Measurements from ENCODE around the gene ANO9. TPM values are rescaled to one million over a fixed set of nuclear protein-coding genes. Genes with fewer than 3 reads are reported as not detected.
"Not testable (repeated sequence)": the region's sequence is repeated elsewhere in the genome, so short reads cannot be mapped to it uniquely, and the experiment has no call there.

The ANO9 gene
- total RNA-seq, 8 experiments from 2014 or later = 0.11 to 4.3 (median 0.60) TPM; not detected in 1

DNA sequence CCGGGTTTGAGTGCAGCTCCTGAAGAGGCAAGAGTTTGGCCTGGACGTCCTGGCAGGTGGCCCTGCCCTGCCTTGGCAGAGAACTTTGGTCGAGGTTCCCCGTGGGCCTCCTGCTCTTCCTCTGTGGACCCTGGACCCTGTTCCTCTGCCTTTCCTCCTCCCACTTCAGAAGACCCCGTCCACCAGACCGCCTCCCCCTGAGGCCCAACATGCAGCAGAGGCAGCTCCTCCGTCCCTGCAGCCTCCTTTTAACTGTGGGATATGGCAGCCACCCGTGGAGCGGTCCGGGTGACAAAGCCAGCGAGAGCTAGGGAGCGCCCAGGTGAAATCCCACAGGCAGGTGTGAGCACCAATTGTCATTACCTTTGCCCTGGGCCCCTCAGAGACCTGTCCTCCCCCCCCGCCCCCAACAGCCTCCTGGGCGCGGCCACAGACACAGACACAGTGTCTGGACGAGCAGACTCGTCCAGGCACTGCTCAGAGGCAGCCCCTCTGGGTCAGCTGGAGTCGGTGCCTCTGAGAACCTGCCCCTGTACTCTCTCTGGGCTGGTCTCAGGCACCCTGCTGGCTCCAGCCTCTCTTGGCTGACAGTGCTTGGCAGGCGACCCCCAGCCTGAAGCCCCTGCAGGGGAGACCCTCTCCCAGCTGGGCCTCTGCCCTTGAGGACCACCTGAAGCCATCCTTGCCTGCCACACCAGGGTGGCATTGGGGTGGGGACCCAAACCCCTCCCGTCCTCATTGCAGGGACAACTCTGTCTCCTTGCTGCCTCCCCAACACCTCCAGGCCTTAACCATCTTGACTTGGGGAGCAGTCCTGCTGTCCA, 4.2 kb upstream of the ANO9 start:
- 8 to 100% (median 53%) methylated on average over 1 to 5 of the region's 20 CpGs; no CpG with 5 or more reads in 1 of the 10 experiments for WGBS, 10 experiments
- ATAC-seq (replicated peaks in 6 of 8) = no peak
- Histone ChIP-seq H3K27ac (no peak overlapping the region), H3K4me3 (no peak overlapping the region), H3K4me1 (replicated peaks in 1 of 2) (peaks cover 12 to 24% of the 10 kb centered on the region in 2 donors)
- in situ Hi-C loops (cut with MboI; ENCODE audit: low pct_unique_long_range_greater_than_20kb in 2 of 9, low sequenced_read_pairs in 9 of 9, unreplicated experiment in 9 of 9) = no loop called here

DNA sequence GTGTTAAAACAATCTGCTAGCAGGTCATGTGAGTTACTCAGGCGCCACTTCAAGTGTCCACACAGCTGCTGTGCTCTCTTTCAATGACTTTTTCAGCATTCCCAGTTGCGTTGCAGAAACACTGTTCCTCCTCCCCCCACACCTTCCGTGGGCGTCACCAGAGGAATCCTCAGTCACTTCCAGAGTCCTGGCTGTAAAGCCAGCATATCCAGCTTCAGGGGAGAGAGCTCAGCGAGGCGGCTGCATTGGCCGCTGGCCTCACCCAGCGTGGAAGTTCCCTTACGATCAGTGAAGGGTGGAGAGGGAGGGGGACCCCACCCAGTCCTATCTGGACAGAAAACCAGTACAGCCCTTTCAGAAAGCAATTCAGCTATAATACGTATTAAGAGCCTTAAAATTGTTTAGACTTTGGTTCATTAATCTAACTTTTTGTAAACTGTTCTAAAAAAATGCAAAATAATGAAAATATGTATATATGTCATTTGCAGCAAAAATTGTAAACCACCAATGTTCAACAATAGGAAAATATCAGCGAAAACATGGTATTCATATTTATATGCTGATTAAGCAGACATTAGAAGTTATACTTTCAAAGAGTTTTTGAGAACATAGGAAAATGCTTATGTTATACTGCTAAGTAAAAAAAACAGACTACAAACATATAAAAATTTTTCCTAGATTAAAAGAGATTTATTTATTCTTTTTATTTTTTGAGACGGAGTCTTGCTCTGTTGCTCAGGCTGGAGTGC, 2.8 kb upstream of the ANO9 start:
- in situ Hi-C loops (cut with MboI; ENCODE audit: low pct_unique_long_range_greater_than_20kb in 2 of 9, low sequenced_read_pairs in 9 of 9, unreplicated experiment in 9 of 9) = no loop called here
- Histone ChIP-seq H3K4me3 (no peak overlapping the region), H3K27ac (no peak overlapping the region), H3K4me1 (replicated peaks in 1 of 2) (peaks cover 12 to 24% of the 10 kb centered on the region in 2 donors)
- WGBS, 10 experiments = 17 to 100% (median 62%) methylated on average over 1 to 9 of the region's 12 CpGs
- peak in 3 of 8 experiments; percentile 2 to 64 (median 59) for ATAC-seq (replicated peaks in 6 of 8)

DNA sequence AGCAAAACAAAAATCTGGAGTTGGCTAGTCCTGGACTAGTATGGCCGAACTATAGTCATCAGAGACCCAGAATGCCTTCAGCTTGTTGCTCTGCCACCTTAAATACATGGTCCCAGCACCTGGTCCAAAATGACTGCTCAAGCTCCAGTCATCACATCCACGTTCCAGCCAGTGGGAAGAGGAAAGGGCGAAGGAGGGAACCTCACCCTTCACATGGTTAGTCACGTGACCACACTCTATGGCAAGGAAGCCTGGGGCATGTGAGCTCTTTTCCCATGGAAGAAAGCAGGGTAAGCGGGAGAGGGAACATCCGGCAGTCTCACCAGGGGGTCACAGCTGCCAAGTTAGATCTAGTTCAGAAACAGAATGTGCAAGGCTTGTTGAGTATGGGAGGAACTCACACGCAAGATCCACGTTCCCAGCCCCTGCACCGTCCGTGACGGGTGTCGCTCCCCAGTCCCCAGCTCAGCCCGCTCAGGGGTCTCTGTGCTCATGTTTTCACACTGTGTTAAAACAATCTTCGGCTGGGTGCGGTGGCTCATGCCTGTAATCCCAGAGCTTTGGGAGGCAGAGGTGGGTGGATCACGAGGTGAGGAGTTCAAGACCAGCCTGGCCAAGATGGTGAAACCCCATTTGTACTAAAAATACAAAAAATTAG, 1.9 kb upstream of the ANO9 start:
- Histone ChIP-seq H3K27ac (no peak overlapping the region), H3K4me1 (replicated peaks in 1 of 2) (peaks cover 3 to 16% of the 10 kb centered on the region in 2 donors), H3K4me3 (no peak overlapping the region)
- ATAC-seq (replicated peaks in 6 of 8) = no peak
- in situ Hi-C loops (cut with MboI; ENCODE audit: low pct_unique_long_range_greater_than_20kb in 2 of 9, low sequenced_read_pairs in 9 of 9, unreplicated experiment in 9 of 9) = no loop called here
- 38 to 100% (median 80%) methylated on average over 1 to 11 of the region's 16 CpGs; no CpG with 5 or more reads in 3 of the 10 experiments for WGBS, 10 experiments

DNA sequence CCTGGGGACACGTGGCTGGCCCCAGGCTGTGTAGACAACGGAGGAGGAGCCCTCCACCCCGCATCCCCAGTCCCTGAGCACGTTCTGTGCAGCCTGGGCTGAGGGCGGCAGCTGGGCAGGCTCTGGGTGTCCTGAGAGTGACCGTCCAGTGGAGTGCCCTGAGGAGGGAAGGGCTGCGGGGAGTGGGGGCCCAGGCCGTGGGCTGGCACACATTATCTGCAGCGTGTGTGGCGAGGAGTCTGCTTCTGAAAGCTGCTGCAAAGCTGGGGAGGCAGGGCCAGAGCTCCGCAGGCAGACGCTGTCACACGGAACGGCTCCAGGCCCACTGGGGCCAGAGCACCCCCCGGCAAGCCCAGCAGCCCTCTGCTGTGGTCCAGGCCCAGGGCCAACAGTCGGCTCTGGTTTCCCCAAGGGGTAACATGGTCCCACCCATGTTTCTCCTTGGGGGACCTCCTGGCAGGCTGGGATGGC, 835 bp upstream of the ANO9 start:
- Histone ChIP-seq H3K4me1 (replicated peaks in 1 of 2) (peaks cover 2 to 14% of the 10 kb centered on the region in 2 donors), H3K27ac (no peak overlapping the region), H3K4me3 (no peak overlapping the region)
- in situ Hi-C loops (cut with MboI; ENCODE audit: low pct_unique_long_range_greater_than_20kb in 2 of 9, low sequenced_read_pairs in 9 of 9, unreplicated experiment in 9 of 9) = no loop called here
- peak in 5 of 8 experiments; percentile 39 to 78 (median 48) for ATAC-seq (replicated peaks in 6 of 8)
- WGBS, 10 experiments = 0 to 100% (median 63%) methylated on average over 1 to 5 of the region's 16 CpGs; no CpG with 5 or more reads in 6 of the 10 experiments

DNA sequence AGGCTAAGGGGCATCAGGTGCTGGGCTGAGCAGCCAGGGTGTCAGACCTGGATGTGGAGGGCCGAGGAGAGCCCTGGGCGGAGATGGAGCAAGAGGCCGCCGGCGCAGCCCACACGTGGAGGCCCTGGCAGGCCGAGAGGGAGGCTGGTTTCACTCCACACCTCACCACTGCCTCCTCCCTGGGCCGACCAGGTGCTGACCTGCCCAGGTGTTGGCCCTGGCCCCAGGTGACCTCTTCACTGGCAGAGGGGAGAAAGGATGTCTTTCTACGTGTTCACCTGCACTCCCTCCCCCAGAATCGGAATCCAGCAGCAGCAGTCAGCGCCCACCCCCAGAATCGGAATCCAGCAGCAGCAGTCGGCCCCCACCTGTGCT, 781 bp downstream of the ANO9 start:
- in situ Hi-C loops (cut with MboI; ENCODE audit: low pct_unique_long_range_greater_than_20kb in 2 of 9, low sequenced_read_pairs in 9 of 9, unreplicated experiment in 9 of 9) = no loop called here
- H3K4me3 ChIP-seq = no peak overlapping the region
- H3K4me1 ChIP-seq (replicated peaks in 1 of 2) = peaks cover 0 to 11% of the 10 kb centered on the region in 2 donors
- H3K27ac ChIP-seq = no peak overlapping the region
- 14 to 20% methylated on average over 1 of the region's 13 CpGs; no CpG with 5 or more reads in 8 of the 10 experiments for WGBS, 10 experiments
- ATAC-seq (replicated peaks in 6 of 8) = no peak

DNA sequence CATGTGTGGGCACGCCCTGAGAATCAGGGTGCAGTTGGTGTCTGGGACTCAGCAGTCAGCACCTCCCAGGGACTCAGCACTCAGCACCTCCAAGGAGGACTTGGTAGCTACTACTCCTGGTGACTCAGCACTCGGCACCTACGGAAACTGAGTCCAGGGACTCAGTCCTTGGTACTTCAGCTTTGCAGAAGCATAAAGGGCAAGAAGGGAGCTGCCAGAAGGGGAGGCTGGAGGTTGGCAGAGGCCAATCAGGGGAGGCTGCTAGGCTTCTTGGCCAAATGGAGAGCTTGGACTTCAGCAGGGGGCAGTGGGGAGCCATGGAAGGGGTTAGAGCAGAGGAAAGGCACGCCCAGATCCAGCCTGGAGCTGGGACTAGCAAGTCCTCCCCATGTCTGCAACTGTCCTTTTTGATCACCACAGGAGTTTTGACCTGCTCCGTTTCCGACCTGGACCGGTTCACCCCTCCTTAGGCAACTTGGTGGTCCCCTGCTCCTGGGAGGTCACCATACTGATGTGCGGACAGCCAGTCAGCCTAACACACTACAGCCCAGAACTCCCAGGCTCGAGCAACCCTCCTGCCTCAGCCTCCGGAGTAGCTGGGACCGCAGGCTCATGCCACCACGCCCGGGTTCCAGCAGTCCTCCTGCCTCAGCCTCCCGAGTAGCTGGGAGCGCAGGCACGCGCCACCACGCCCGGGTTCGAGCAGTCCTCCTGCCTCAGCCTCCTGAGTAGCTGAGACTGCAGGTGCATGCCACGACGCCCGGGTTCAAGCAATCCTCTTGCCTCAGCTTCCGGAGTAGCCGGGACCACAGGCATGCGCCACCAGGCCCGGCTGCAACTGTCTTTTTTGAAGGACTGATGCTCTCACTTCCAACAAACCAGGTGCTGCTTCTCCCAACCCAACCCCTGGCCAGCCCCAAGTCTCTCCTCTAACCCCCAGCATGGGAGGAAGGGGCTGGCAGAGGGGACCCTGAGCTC, 1.5 kb downstream of the ANO9 start:
- in situ Hi-C loops (cut with MboI; ENCODE audit: low pct_unique_long_range_greater_than_20kb in 2 of 9, low sequenced_read_pairs in 9 of 9, unreplicated experiment in 9 of 9) = no loop called here
- H3K4me3 ChIP-seq = no peak overlapping the region
- H3K27ac ChIP-seq = no peak overlapping the region
- H3K4me1 ChIP-seq (replicated peaks in 1 of 2) = peaks cover 0 to 11% of the 10 kb centered on the region in 2 donors
- WGBS, 10 experiments = 80 to 100% (median 89%) methylated on average over 2 to 17 of the region's 27 CpGs; no CpG with 5 or more reads in 3 of the 10 experiments
- peak in 1 of 8 experiments; percentile 20 for ATAC-seq (replicated peaks in 6 of 8)

DNA sequence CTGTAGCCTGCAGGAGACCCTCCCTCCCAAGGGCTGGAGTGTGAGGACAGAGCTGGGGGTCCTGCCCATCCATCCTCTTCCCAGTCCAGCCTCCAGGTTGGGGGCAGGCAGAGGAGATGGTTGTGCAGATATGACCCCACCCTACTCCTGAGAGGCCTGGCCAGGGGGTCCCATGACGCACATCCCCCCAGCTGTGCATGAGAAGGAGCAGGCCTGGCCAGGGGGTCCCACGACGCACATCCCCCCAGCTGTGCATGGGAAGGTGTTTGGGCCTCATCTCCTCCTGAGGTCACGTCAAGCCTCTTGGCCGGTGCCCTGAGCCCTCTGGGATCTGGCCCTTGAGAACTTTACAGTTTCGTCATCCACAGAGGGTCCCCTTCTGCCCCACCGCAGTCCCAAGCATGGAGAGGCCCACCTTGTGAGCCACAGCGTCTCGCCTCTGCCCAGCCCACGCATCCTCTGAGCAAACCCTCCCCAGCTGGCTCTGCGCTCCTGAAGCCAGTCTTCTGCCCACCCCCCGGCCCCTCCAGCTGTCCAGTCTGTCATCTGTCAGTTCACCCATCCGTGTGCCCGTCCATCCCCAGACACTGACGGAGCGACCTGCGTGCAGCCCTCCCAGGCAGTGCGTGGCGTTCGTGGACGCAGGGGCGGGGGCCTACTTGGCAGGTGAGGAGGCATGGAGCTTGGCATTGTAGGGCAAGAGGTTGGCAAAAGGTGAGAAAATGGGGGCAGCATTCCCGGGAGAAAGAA, 2.3 kb downstream of the ANO9 start:
- H3K4me1 ChIP-seq (replicated peaks in 1 of 2) = peaks cover 0 to 11% of the 10 kb centered on the region in 2 donors
- no peak overlapping the region for H3K4me3 ChIP-seq
- no peak for ATAC-seq (replicated peaks in 6 of 8)
- in situ Hi-C loops (cut with MboI; ENCODE audit: low pct_unique_long_range_greater_than_20kb in 2 of 9, low sequenced_read_pairs in 9 of 9, unreplicated experiment in 9 of 9) = no loop called here
- 20 to 100% (median 86%) methylated on average over 1 to 6 of the region's 23 CpGs; no CpG with 5 or more reads in 2 of the 10 experiments for WGBS, 10 experiments
- no peak overlapping the region for H3K27ac ChIP-seq

DNA sequence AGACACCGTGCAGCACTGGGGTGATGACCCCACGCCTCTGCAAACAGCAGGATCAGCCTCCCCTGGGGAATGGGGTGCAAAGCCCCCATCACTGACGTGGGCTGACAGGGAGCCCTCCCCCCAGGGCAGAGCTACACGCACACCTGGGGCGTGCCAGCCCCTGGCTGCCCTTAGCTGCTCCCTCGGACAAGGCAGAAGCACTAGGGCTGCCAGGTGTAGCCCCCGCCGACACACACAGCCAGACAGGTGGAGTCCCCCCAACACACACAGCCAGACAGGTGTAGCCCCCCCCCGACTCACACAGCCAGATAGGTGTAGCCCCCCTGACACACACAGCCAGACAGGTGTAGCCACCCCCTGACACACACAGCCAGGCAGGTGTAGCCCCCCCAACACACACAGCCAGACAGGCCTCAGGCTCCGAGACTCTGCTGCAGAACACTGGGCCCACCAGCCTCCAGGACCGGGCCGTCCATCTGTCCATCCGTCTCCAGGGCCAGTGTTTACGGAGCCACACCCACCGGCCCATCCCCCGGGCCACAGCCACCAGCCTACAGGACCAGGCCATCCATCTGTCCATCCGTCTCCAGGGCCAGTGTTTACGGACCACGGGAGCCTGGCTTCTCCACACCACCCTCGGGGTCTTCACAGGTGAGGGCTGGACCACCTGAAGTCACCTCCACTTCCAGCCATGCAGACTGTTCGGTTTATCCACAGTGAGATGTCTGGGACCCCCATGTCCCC, 3.5 kb downstream of the ANO9 start:
- H3K27ac ChIP-seq = no peak overlapping the region
- WGBS, 10 experiments = 55 to 88% methylated on average over 3 to 5 of the region's 21 CpGs; no CpG with 5 or more reads in 8 of the 10 experiments
- peaks cover 0 to 11% of the 10 kb centered on the region in 2 donors for H3K4me1 ChIP-seq (replicated peaks in 1 of 2)
- ATAC-seq (replicated peaks in 6 of 8) = no peak
- H3K4me3 ChIP-seq = no peak overlapping the region
- in situ Hi-C loops (cut with MboI; ENCODE audit: low pct_unique_long_range_greater_than_20kb in 2 of 9, low sequenced_read_pairs in 9 of 9, unreplicated experiment in 9 of 9) = no loop called here

DNA sequence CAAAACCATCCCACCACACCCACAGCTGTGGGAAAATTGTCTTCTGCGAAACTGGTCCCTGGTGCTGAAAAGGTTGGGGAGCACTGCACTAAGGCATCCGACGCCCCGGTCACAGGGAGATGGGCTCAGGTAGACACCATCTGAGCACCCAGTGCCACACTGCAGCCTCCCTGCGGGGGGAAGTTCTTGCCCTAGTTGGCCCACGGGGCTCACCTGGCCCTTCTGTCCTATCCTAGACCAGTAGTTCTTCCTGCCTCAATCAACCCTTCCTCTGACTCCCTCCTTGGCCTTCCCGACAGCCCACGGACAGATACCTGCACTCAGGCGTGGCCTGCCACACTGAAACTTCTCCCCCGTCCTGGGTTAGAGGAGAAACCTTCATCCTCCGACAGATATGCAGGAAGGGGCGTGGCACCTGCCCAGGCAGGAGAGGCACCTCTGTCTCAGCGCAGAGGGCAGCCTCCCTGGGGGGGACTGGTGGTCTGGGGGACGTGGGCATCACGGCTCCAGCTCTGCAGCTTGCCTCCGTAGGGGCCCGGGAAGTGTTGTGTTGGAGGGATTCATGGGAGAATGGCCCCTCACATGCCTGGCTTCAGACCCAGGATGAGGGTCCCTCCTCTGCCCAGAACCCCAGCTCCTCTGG, 4.5 kb downstream of the ANO9 start:
- Histone ChIP-seq H3K4me1 (replicated peaks in 1 of 2) (peaks cover 0 to 5% of the 10 kb centered on the region in 2 donors), H3K4me3 (no peak overlapping the region), H3K27ac (no peak overlapping the region)
- WGBS, 10 experiments = 50 to 100% (median 87%) methylated on average over 1 to 6 of the region's 17 CpGs; no CpG with 5 or more reads in 5 of the 10 experiments
- in situ Hi-C loops (cut with MboI; ENCODE audit: low pct_unique_long_range_greater_than_20kb in 2 of 9, low sequenced_read_pairs in 9 of 9, unreplicated experiment in 9 of 9) = no loop called here
- ATAC-seq (replicated peaks in 6 of 8) = no peak

DNA sequence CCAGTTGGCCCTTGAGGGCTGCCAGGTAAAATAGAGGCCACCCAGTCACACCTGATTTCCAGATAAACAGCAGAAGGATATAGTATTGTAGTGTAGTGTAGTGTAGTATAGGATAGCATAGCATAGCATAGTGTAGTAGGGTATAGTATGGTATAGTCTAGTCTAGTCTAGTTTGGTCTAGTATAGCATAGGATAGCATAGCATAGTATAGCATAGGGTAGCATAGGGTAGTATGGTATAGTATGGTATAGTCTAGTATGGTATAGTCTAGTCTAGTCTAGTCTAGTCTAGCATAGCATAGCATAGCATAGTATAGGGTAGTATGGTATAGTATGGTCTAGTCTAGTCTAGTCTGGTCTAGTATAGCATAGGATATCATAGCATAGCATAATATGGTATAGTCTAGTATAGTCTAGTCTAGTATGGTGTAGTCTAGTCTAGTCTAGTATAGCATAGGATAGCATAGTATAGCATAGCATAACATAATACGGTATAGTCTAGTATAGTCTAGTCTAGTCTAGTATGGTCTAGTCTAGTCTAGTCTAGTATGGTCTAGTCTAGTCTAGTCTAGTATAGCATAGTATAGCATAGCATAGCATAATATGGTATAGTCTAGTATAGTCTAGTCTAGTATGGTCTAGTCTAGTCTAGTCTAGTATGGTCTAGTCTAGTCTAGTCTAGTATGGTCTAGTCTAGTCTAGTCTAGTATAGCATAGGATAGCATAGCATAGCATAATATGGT, 6.6 kb downstream of the ANO9 start:
- H3K27ac ChIP-seq; H3K4me3 ChIP-seq; in situ Hi-C loops (cut with MboI; ENCODE audit: low pct_unique_long_range_greater_than_20kb in 2 of 9, low sequenced_read_pairs in 9 of 9, unreplicated experiment in 9 of 9); H3K4me1 ChIP-seq (replicated peaks in 1 of 2): not testable (repeated sequence)
- 0 to 100% (median 86%) methylated on average over 1 of the region's 1 CpG; no CpG with 5 or more reads in 4 of the 10 experiments for WGBS, 10 experiments
- peak in 3 of 8 experiments; percentile 7 to 26 (median 23) for ATAC-seq (replicated peaks in 6 of 8)

Data from motor neuron (in vitro differentiated cells).